SKM-1 treated with dmso at 0.1 percent for 144 hours (cell line): Measurements from ENCODE around the gene DPYD.
A peak's percentile ranks its signal among the peaks of the same experiment; 100 is the strongest.
"Not testable (repeated sequence)": the region's sequence is repeated elsewhere in the genome, so short reads cannot be mapped to it uniquely, and the experiment has no call there.

Experiments used
- DNase-seq: peaks from one replicate; lab custom pipeline; 2025; ENCODE audit not compliant: unreplicated experiment; lab: John Stamatoyannopoulos, UW

The DPYD gene

DNA sequence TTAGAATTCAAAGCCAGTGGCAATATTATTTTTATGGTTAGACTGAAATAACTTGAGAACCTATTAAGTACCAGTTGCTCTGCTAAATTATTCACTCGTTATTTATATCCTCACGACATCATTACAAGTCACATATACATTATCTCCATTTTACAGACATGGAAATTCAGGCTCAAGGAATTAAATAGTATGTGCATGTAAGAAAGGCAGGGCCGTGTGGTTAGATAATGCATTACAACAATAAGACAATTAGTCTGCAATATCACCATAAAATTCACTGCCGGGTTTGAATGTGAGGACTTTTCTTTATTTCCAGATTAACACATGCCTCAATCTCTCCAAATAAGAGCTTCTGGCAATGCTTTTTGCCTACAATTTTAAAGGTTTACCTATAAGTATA is 675.8 kb downstream of the DPYD start:
- no peak for DNase-seq

DNA sequence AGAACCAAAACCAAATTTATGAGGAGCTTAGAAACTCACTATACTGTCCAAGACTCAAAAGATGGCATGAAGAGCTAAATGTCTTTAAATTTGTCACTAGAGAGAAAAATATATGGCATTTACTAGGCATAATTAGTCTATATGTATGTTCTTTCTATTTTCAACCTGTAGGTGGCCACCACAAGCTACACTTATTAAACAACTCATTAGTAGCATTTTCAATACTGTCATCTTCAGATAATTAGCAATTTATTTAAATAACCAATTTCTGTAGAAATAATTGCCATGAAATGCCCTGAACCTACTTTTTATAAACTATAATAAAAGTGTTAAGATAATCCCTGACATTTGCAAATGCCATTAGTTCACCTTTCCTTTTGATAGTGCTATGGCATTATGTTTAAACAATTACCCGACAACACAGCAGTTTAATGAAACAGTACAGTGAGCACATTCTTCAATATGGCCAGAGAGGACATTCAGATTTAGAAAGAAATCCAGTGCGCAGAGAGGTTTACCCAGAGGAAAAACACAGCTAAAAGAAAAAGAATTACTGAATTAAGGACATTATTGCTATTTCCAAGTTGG is 676.8 kb downstream of the DPYD start:
- peak; percentile 16 for DNase-seq

DNA sequence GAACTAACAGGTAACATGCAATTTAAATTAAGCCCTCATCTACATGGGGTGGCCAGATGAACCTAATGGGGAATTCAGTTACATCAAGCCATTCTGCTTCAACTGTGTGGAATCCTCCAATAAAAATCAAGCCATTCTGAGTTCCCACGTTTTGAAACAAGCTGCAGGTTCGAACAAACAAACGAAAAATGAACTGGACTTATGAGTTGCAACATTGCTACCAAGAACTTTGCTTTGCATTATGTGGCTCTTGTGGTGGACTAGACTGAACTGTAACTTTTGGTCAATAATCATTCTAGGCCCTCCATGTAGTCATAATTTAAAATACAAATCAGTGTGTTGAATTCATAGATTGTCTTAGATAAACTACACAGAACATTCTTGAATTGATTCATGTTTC is 682.0 kb downstream of the DPYD start:
- DNase-seq = no peak

DNA sequence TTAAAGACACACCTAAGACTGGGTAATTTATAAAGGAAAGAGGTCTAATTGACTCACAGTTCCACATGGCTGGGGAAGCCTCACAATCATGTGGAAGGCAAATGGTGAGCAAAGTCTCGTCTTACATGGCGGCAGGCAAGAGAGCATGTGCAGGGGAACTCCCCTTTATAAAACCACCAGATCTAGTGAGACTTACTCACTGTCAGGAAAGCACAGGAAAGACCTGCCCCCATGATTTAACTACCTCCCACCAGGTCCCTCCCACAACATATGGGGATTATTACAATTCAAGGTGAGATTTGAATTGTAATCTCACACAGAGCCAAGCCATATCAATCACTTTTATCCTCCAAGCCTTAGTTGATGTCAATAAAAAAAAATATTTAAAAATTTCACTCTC is 689.5 kb downstream of the DPYD start:
- not testable (repeated sequence) for DNase-seq

DNA sequence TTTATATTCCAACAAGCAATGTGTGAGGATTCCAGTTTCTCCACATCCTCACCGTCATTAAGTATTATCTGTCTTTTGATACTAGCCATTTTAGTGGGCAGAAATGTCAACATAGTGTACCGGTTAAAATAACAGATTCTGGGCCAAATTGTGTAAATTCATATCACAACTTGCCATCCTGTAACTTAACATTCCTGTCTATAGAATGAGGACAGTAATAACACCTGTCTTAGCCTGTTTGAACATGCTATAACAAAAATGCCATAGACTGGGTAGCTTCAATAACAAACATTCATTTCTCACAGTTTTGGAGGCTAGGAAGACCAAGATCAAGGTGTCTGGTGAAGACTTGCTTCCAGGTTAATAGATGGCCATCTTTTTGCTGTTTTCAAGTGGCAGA is 708.2 kb downstream of the DPYD start:
- no peak for DNase-seq

DNA sequence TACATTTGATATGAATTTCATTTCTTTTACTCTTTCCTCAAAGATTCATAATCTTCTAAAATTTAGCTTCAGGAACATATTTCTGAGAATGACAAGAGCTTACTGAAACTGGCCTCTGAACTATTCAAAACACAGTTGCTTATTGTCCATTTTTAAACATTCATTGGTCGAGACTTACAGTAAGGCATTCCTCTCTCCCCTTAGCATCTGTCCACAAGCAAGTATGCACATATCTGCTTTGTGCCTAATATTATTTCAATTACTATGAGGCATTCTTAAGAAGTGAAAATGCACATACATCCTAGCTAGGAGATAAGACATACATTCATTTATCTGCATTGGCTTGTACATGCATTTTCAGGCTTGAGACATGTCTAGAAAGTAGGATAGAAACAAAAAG is 710.5 kb downstream of the DPYD start:
- DNase-seq = no peak

DNA sequence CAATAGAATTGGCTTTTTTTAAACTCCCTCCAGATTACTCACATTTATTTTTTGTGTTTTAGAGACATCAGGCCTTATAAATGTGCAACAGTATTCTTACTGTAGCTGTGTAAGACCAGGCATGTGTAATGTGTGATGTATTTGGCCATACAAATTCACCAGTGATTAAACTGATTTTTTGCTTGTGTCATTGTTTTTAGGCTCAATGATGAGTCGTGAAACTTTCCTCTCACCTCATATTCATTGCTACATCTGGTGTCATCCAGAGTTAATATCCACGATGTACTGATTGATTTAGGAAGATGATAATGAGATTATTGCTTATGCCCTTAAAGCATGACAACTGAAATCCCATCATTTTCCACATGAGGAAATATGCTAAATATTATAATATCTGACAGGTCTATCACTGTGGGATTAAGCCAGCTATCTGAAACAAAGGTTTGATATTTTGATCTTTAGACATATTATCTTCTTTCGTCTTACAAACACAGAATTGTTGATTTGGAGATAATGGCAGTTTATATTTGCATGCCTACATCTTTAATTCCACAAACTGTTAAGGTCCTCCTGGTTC is 711.4 kb downstream of the DPYD start:
- DNase-seq = no peak

DNA sequence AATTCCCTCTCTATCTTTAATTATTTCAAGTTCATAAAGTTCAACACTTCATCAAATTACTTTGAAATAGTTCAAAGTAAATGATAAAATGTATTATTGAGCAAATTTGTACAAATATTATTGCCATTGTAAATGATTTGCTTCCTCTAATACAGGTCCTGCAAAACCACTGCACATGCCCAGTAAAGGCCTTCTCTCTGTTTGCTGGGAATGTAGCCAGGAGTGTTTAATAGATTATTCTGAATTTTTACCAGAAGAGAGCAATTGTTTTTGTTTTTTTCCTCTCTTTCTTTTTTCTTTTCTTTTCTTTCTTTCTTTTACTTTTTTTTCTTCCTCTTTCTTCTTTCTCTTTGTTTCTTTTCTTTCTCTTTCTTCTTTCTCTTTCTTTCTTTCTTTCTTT is 713.0 kb downstream of the DPYD start:
- no peak for DNase-seq

DNA sequence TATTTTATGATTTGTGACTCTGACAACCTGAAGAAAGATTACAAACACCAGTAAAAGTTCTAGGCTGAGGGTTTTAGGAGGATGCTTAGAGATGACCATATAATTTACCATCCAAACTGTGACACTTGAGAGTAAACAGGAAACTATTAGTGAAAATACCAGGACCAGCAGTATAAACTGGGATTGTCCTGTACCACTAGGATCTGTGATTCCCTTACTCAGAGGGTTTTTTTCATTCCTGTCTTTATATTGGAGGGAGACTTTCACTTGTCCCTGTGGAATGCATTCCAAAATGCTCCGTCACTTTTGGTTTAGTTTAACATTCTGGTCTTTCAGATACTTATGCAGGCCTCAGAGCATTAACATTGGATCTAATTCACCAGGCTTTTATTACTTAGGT is 716.4 kb downstream of the DPYD start:
- DNase-seq = no peak

DNA sequence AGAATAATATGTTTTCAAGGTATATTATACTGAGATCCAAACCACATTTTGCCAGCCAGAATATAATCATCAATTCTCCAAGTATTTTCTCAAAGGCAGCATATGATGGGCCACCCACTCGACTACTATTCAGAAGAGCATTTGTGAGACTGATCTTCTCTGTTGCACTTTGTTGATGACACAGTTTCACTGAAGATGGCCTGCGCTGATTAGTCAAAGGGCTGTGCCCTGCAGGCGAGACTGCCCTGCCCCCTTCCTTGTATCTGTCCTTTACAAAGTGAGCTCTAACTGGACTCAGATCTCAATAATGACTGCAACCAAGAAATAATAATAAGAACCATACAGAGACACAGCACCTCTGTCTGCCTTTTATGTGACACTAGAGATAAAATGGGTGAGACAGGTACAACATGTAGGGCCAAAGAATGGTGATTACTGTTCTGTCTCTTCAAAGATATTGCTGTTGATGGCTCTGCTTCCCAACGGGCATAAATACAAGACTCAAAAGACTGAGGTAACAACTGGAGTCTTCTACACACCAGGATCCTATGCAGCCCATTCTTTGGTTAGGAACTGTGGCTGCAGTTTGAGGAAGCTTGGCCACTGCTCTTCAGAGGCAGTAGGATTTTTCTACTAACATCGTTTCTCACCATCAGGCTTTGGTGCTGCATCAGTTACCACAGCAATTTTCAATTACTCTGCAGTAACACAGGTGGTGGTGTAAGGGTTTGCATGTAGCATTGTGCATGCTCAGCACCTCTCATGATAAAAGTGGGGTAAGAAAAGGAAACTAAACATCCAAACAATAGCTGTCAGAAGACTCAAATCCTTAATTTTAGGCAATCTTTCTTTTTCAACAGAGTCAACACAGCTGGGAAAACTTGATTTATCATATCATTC is 718.1 kb downstream of the DPYD start:
- no peak for DNase-seq

DNA sequence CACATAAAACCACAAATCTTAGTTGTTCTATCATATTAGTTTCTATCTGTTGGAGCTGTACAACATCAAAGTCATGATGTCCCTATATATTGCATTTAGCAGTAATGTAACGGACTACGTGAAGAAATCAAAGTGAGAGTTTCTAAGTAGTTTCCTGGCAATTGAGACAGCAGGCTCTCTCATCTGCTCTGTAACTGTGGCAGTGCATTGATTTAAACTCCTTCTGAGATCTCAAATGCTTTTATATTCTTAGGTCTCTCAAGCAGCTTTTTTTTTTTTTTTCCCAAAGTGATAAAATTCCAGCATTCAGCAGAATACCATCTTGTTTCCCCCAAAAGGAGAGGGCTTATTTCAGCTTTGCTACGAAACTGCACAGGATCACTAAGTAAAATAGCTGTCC is 719.2 kb downstream of the DPYD start:
- DNase-seq = no peak

DNA sequence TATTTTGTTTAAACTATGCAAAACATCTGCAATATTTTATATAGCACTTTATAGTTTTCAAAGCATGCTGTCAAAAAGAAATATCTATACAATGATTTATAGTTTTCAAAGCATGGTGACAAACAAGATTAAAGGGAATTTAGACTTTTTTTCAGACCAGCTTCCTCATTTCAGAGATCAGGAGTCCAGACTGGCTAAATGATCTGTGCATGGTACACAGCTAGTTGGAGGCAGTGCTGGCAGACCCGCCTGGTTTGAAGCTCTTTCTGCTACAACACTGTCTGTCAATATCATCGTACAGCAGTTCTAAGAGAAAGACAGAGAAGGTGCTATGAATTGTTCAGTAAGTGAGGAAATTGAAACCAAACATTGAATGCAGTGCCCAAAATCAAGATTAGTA is 720.2 kb downstream of the DPYD start:
- DNase-seq = no peak

DNA sequence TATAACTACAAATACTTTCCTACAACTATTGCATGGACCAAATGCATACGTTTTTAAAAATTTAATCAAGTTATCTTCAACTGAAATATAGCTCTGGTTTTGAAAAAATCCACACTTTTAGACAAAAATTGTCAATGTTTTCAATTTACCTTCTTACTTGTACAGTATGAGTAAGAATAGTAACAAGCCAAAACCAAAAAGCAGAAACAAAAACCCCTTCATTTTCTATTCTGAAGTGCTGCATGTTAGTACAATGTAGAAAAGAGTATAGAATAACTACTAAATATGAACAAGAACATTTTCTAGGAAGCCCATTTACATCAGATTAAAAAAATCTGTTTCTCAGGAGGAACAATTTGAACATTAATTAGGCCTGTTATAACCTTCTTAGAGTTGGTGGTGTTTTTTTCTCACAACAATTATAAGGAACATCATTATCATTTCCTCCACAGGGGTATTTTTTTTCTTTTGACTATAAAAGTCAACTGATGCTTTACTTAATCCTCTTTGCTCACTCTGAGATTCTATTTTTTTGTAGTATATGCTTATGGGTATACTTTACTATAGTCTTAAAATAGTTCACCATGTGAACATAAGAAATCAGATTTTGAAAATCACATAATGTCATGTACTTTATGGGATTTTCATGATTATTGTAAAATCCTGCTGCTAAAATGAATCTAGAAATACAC is 723.9 kb downstream of the DPYD start:
- DNase-seq = no peak

DNA sequence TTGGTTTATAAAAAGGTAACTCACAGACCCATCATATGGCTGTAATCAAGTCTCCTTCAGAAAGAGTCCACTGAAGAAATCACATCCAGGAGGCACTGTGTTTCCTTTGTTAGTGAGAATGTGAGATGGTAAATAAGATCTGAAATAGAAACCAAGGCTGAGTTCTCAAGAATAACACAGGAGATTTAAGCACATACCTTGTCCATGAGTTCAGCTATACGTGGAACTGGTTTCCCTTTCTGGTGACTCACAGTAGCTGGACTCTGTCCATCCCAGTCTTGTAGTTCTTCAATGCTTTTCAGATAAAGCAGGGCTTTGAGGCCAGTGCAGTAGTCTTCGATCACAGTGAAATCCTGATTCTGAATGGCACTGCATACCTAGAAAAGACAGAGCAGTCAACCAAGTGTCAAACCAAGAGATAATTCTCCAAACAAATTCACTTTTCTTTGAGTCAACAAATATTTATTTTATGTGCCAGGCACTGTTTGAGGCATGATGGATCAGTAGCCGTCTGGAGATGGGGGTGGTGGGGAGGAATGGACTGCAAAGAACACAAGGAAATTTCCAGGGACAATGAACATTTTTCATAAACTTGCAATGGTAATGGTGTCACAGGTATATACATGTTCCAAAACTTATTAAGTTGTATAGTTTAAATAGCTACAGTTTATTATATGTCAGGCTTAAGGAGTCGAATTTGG is 727.8 kb downstream of the DPYD start:
- DNase-seq = no peak

DNA sequence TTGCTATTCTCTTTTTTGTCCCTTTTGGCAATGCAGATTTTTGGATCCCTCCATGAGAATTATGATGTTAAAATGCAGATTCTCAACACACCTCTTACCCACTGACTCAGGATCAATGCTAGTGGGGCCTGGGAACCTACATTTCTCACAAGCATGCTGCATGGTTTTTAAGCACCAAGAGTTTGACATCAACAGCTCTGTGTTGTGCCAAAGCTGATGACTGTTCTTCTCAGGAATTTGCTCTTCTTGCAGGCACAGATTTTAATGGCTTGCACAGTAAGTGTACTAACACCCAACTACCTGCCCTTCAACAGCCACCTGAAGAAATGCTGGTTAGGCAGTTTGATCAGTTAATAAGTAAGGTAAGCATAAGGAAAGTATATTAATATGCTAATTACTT is 730.5 kb downstream of the DPYD start:
- DNase-seq = no peak

DNA sequence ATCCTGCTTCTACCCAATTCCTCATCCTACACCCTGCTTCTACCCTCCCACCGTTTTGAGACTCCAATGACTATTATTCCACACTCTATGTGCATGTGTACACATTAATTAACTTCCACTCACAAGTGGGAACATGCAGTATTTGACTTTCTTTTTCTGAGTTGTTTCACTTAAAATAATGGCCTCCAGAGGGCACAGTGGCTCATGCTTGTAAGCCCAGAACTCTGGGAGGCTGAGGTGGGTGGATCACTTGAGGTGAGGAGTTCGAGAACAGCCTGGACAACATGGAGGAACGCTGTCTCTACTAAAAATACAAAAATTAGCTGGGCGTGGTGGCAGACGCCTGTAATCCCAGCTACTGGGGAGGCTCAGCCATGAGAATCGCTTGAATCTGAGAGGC is 734.5 kb downstream of the DPYD start:
- no peak for DNase-seq

DNA sequence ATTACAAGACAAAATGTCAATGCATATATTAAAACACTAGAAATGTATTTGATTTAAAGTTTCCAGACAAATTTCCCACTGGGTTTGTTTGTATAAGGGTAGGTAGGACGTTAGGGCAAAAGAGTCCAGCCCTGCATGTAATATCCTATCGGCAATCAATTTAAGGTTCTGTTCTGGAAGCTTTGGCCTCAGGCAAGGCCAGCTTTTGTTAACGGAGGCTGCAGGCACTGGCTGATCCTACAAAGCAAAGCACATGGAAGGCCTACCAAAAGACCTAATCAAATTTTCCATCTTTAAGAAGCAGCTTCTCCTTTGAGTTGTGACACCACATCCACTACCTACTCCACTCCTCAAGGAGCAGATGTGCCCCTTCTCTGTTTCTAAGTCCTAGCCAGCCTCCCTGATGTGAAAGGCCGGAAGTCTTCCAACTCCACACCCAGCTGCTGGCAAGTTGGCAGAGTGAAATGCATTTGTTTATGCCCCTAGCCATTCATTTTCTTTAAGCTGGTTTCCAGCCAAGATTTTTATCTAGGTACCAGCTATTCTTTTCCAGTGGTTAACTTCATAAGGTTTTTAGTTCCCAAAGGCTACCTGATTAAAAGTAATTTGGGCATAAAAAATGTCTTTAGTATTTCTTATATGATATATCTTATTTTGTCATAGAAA is 746.7 kb downstream of the DPYD start:
- no peak for DNase-seq

DNA sequence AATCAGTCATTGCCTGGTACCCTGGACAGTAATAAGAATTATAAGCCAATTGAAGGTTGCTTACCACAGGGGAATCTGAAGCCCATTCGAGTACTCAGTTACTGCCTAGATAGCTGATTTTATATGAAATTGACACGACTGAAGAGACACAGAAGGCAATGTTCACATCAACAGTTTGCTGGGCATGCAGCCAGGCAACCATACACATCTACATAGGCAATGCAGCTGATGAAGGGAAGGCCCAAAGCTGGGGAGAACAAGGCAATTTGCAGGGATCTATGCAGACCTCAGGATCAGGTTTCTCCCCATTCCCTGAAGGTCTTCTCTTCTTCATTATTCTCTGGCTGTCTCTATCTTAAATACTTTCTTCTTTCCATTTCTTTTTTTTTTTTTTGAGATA is 750.5 kb downstream of the DPYD start:
- no peak for DNase-seq

DNA sequence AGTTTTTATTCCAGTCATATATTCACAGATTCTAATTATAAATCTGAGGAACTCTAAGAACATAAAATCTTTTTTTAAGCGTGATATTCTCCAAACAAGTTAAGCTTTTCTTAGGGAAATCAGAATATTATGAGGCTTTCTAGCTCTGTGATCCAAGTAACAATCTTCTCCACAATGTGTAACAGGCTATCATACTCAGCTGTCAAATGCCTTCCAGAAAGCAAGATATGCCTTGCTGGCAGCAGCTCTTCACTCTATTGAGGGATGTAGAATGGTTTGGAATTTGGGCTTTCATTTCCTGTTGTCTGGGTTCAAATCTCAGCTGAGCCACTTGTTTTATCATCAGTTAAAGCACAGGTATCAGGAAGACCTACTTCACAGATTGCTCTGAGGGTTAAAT is 752.8 kb downstream of the DPYD start:
- DNase-seq = no peak

DNA sequence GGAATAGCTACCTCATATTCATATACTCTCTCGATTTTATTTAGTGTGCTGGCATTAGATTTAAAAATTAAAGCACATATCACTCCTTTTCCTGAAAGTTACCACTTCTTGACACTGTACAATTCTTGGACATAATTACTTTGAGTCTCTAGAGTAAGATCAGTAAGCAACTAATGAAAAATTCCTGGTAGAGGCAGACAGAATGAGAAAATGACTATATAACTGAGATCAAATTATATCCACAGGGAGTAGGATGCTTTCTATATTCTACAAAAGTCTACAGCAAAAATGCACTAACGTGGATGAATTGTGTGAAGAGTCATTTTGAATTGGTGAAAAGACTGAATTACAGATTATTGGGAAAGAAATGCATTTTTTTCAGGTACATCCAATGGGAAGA is 753.6 kb downstream of the DPYD start:
- no peak for DNase-seq

DNA sequence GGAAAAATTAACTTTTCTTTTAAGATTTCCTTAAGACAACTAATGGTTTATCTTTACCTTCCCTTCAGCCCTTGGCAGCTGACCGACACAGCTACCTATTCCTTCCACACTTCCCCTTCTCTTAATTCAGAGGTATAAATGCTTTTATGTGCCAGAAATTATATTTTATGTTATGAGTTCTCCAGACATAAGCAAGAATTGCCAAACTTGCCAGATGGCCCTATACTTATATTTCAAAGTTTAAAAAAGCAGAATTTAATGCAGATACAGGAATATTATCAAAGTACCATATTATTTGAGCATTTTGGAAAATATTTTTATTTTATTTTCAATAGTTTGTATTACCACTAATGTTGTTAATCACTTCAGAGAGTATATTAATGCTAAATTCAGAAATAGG is 754.2 kb downstream of the DPYD start:
- DNase-seq = no peak
